Measurements from ENCODE around the gene FGD5.

GRCh38 chr3:14844386-14845170 lies 25.8 kb downstream of the FGD5 start:
- TF ChIP-seq CTCF (conservative IDR thresholded peaks at IDR 0.05 in 1 of 2, IDR thresholded peaks at IDR 0.05 in 1 of 2; ENCODE audit: low read depth in 1 of 2, low read length in 2 of 2) (no peak), EZH2 (IDR thresholded peaks at IDR 0.05; ENCODE audit: low read length, missing control alignments) (no peak)
